Colonic mucosa (tissue), 4 donors: Measurements from ENCODE around the gene ANKRD17. TPM values are rescaled to one million over a fixed set of nuclear protein-coding genes. Genes with fewer than 3 reads are reported as not detected.
"Not testable (repeated sequence)": the region's sequence is repeated elsewhere in the genome, so short reads cannot be mapped to it uniquely, and the experiment has no call there.

Experiments
- DNase-seq: peaks from one replicate; pipeline ENCODE4 v3.0.0-alpha.2; 2020
- H3K27ac ChIP-seq: fragments of 200-600 bp; one replicate; pipeline ENCODE4 v1.8.0; 2021
- H3K27me3 ChIP-seq: fragments of 200-600 bp; one replicate; pipeline ENCODE4 v1.8.0; 2021
- H3K36me3 ChIP-seq: fragments of 200-600 bp; one replicate; pipeline ENCODE4 v1.8.0; 2021
- H3K4me1 ChIP-seq: fragments of 200-600 bp; one replicate; pipeline ENCODE4 v1.8.0; 2021; ENCODE audit warnings: mild to moderate bottlenecking
- H3K4me3 ChIP-seq: fragments of 200-600 bp; one replicate; pipeline ENCODE4 v1.8.0; 2021
- H3K9ac ChIP-seq, 2 donors: one replicate each; pipeline ENCODE4 v1.7.0; 2013; ENCODE audit warnings: control low read depth in 2 of 2, low read depth in 2 of 2, low read length in 2 of 2
- H3K9me3 ChIP-seq: fragments of 200-600 bp; one replicate; pipeline ENCODE4 v1.8.0; 2021
- CTCF ChIP-seq: fragments of 200-600 bp; IDR thresholded peaks from one replicate; pipeline ENCODE4 v1.8.0; 2022; ENCODE audit warnings: antibody characterized with exemption, mild to moderate bottlenecking
- intact Hi-C: fragments of 100-400 bp; cut with DNase I; formaldehyde crosslinking; loops from one replicate; pipeline ENCODE4 v1.14.1; 2022
- total RNA-seq, 2 donors: library from RNA; stranded (reverse); fragmentation: NEBNext Ultra II Directional in 1 of 2; extraction: Animal tissue kit (Norgen Biotek cat#: 25700) in 1 of 2; gene quantifications; one replicate each; pipeline ENCODE4 v1.2.1, GENCODE V29; 2021
- donor health status: healthy.
- donor health status: DM: no; HTN: no; CAD: no.
- donor health status: DM: no; HTN: no; CAD: no.

Gene ANKRD17
- total RNA-seq, 2 donors from 2014 or later: 51.5 to 59.2 TPM

GRCh38 chr4:73211968-73212367 is 46.6 kb downstream of the ANKRD17 start:
- Histone ChIP-seq H3K4me1 (no peaks in the 10 kb centered on the region), H3K27ac (no peak overlapping the region), H3K9ac (no peak overlapping the region), H3K27me3 (no peaks in the 10 kb centered on the region), H3K4me3 (no peak overlapping the region), H3K36me3 (no peaks in the 10 kb centered on the region), H3K9me3 (no peaks in the 10 kb centered on the region)
- no peak for TF ChIP-seq CTCF
- intact Hi-C loops: no loop called here
- DNase-seq: no peak

- no peak for TF ChIP-seq CTCF
- H3K27me3 ChIP-seq: no peaks in the 10 kb centered on the region
- no peak overlapping the region for H3K27ac ChIP-seq
- intact Hi-C loops: no loop called here
- H3K9ac ChIP-seq: no peak overlapping the region
- H3K4me3 ChIP-seq: no peak overlapping the region
- H3K4me1 ChIP-seq: no peaks in the 10 kb centered on the region
- no peaks in the 10 kb centered on the region for H3K36me3 ChIP-seq
- no peaks in the 10 kb centered on the region for H3K9me3 ChIP-seq
- no peak for DNase-seq
Observed at GRCh38 chr4:73208376-73208775, 50.2 kb downstream of the ANKRD17 start.

- Histone ChIP-seq H3K9me3 (no peaks in the 10 kb centered on the region), H3K27ac (no peak overlapping the region), H3K4me3 (no peak overlapping the region), H3K4me1 (no peaks in the 10 kb centered on the region), H3K36me3 (no peaks in the 10 kb centered on the region), H3K9ac (no peak overlapping the region), H3K27me3 (no peaks in the 10 kb centered on the region)
- intact Hi-C loops: no loop called here
- no peak for DNase-seq
- no peak for TF ChIP-seq CTCF
Observed at GRCh38 chr4:73206236-73206635, 52.4 kb downstream of the ANKRD17 start.

- no peak overlapping the region for H3K27ac ChIP-seq
- TF ChIP-seq CTCF: no peak
- no peak for DNase-seq
- H3K4me3 ChIP-seq: no peak overlapping the region
- no peaks in the 10 kb centered on the region for H3K27me3 ChIP-seq
- H3K9ac ChIP-seq: no peak overlapping the region
- intact Hi-C loops: no loop called here
- H3K9me3 ChIP-seq: no peaks in the 10 kb centered on the region
- H3K36me3 ChIP-seq: no peaks in the 10 kb centered on the region
- H3K4me1 ChIP-seq: no peaks in the 10 kb centered on the region
Observed at GRCh38 chr4:73205482-73205881, 53.1 kb downstream of the ANKRD17 start.

- H3K4me1 ChIP-seq, H3K9me3 ChIP-seq, intact Hi-C loops, H3K36me3 ChIP-seq, H3K9ac ChIP-seq, H3K4me3 ChIP-seq, H3K27ac ChIP-seq, DNase-seq, H3K27me3 ChIP-seq: not testable (repeated sequence)
Observed at GRCh38 chr4:73203976-73204375, 54.6 kb downstream of the ANKRD17 start.

GRCh38 chr4:73197220-73197619 is 61.4 kb downstream of the ANKRD17 start:
- Histone ChIP-seq H3K27ac (no peak overlapping the region), H3K36me3 (no peaks in the 10 kb centered on the region), H3K4me1 (no peaks in the 10 kb centered on the region), H3K9ac (no peak overlapping the region), H3K9me3 (no peaks in the 10 kb centered on the region), H3K27me3 (no peaks in the 10 kb centered on the region), H3K4me3 (no peak overlapping the region)
- intact Hi-C loops: no loop called here
- no peak for TF ChIP-seq CTCF
- no peak for DNase-seq
